HepG2 (cell line): Measurements from ENCODE around the gene GRIP2. TPM values are rescaled to one million over a fixed set of nuclear protein-coding genes. Genes with fewer than 3 reads are reported as not detected.

ENCODE experiments used
- ATAC-seq: fragments of 200-7000 bp; cut with Tn5 transposase; 3 replicates; pipeline ENCODE4 v1.9.1; 2020; ENCODE audit warnings: mild to moderate bottlenecking, moderate library complexity
- BruUV-seq: library from RNA; stranded (reverse); fragments of 400-500 nt; replicated peaks from 2 replicates; lab custom pipeline; 2021; lab: Mats Ljungman, UMichigan
- CTCF ChIA-PET: fragments of 300-600 bp; formaldehyde crosslinking; extraction: SDS; loops from one replicate; lab custom pipeline; 2021; ENCODE audit warnings: low total read pairs, inconsistent platforms, low intra/inter-chr PET ratio; lab: Yijun Ruan, JAX
- POLR2A ChIA-PET: fragments of 350-600 bp; sonication (Branson Sonifier 250); formaldehyde crosslinking; loops from one replicate; lab custom pipeline; 2020; ENCODE audit warnings: antibody characterized with exemption, inconsistent platforms; lab: Yijun Ruan, JAX
- DNase-seq: peaks from one replicate; pipeline ENCODE4 v3.0.0-alpha.2; 2015; ENCODE audit warnings: low spot score
- FAIRE-seq: peaks from 3 replicates; lab custom pipeline; 2011; peaks lifted over from hg19 to GRCh38; lab: Jason Lieb, UNC
- H2AFZ ChIP-seq: one replicate; pipeline ENCODE4 v1.6.1; 2011; ENCODE audit warnings: low read length, inconsistent platforms
- H3K27ac ChIP-seq: fragments of 300-600 bp; 3 replicates; pipeline ENCODE4 v1.8.0; 2011; ENCODE audit warnings: mixed run types, mild to moderate bottlenecking, mixed read lengths, low read length, inconsistent platforms; ENCODE audit not compliant: insufficient read depth; ENCODE audit errors: extremely low read length
- H3K27me3 ChIP-seq, 2 experiments: fragments of 200-600 bp in 1 of 2; 2 replicates in 1 of 2; 3 replicates in 1 of 2; pipeline versions ENCODE4 v1.6.0 to v1.8.0; 2011; ENCODE audit warnings: low read length in 2 of 2, mild to moderate bottlenecking in 2 of 2, moderate library complexity in 2 of 2, inconsistent platforms in 1 of 2; ENCODE audit not compliant: insufficient read depth in 2 of 2, control insufficient read depth in 1 of 2
- H3K36me3 ChIP-seq, 2 experiments: fragments of 200-600 bp in 1 of 2; replicated peaks in 1 of 2; 2 replicates in 1 of 2; 3 replicates in 1 of 2; pipeline versions ENCODE4 v1.5.1 to v1.8.0; 2011; ENCODE audit warnings: low read length in 2 of 2, inconsistent platforms in 1 of 2; ENCODE audit not compliant: insufficient read depth in 2 of 2, control insufficient read depth in 1 of 2
- H3K4me1 ChIP-seq: 2 replicates; pipeline ENCODE4 v1.5.1; 2012; ENCODE audit warnings: low read length, inconsistent platforms; ENCODE audit not compliant: insufficient read depth
- H3K4me2 ChIP-seq: 2 replicates; pipeline ENCODE4 v1.6.0; 2011; ENCODE audit warnings: low read depth, low read length, inconsistent platforms
- H3K4me3 ChIP-seq, 3 experiments: fragments of 200-600 bp in 1 of 3; sonication (generic), shearing (Covaris generic) in 1 of 3; replicated peaks in 1 of 3; 2 replicates each; pipeline ENCODE4 v1.5.1; 2011 to 2016; ENCODE audit warnings: low read length in 3 of 3, inconsistent platforms in 2 of 3, low read depth in 2 of 3, mild to moderate bottlenecking in 2 of 3, control low read depth in 1 of 3, mixed read lengths in 1 of 3; ENCODE audit not compliant: insufficient read depth in 1 of 3
- H3K79me2 ChIP-seq: one replicate; pipeline ENCODE4 v1.6.1; 2011; ENCODE audit warnings: low read length, inconsistent platforms; ENCODE audit not compliant: insufficient read depth
- H3K9ac ChIP-seq: 2 replicates; pipeline ENCODE4 v1.6.0; 2011; ENCODE audit warnings: mild to moderate bottlenecking, low read depth, low read length, inconsistent platforms; ENCODE audit not compliant: insufficient read depth
- H3K9me3 ChIP-seq: 2 replicates; pipeline ENCODE4 v1.5.1; 2012; ENCODE audit warnings: mild to moderate bottlenecking, low read length
- H4K20me1 ChIP-seq: 2 replicates; pipeline ENCODE4 v1.6.0; 2011; ENCODE audit warnings: inconsistent platforms, mild to moderate bottlenecking, low read length, moderate library complexity; ENCODE audit not compliant: insufficient read depth
- HNF4G ChIP-seq, 2 experiments: sonication (generic) in 1 of 2; formaldehyde crosslinking in 1 of 2; IDR thresholded peaks; 2 replicates each; pipeline versions ENCODE4 v1.4.0 to v1.6.1; 2011 to 2020; ENCODE audit warnings: borderline replicate concordance in 2 of 2, low read depth in 2 of 2, mild to moderate bottlenecking in 2 of 2, low read length in 1 of 2, missing genetic modification reagents in 1 of 2, moderate library complexity in 1 of 2
- NFE2L1 ChIP-seq: sonication (generic); formaldehyde crosslinking; IDR thresholded peaks from 2 replicates; pipeline ENCODE4 v1.4.0; 2020; ENCODE audit warnings: missing genetic modification reagents, mild to moderate bottlenecking, borderline replicate concordance
- NONO ChIP-seq, 2 experiments: fragments of 450-650 bp in 1 of 2; sonication (generic) in 1 of 2; formaldehyde crosslinking in 1 of 2; IDR thresholded peaks in 1 of 2; conservative IDR thresholded peaks in 1 of 2; 2 replicates each; pipeline versions ENCODE4 v1.6.1 to v1.8.0; 2017 to 2022; ENCODE audit warnings: mild to moderate bottlenecking in 1 of 2, missing genetic modification reagents in 1 of 2, moderate library complexity in 1 of 2
- POLR2AphosphoS5 ChIP-seq: IDR thresholded peaks from 2 replicates; pipeline ENCODE4 v1.6.1; 2012; ENCODE audit warnings: low read depth, low read length
- TARDBP ChIP-seq: sonication (generic); formaldehyde crosslinking; IDR thresholded peaks from 2 replicates; pipeline ENCODE4 v1.8.0; 2022; ENCODE audit warnings: mild to moderate bottlenecking, missing genetic modification reagents
- WGBS: methylation state at CpG from one replicate; pipeline ENCODE4 v1.1.6; 2017; ENCODE audit warnings: low lambda C conversion rate; 5-methylcytosine and 5-hydroxymethylcytosine counted together
- in situ Hi-C: cut with HindIII; loops from 2 replicates; pipeline ENCODE4 v1.10.0; 2017; ENCODE audit warnings: low pct_unique_long_range_greater_than_20kb; ENCODE audit not compliant: extremely low pct_ligation_motif_present
- intact Hi-C: fragments of 100-400 bp; cut with micrococcal nuclease; formaldehyde crosslinking; loops from one replicate; pipeline ENCODE4 v1.10.0; 2022; ENCODE audit not compliant: unreplicated experiment
- polyA plus RNA-seq, 8 experiments: library from polyadenylated mRNA; depleted of rRNA in 3 of 8; stranded (reverse) in 7 of 8; unstranded in 1 of 8; fragments of >200 nt; fragmentation: Illumina TruSeq in 4 of 8; extraction: Trizol in 4 of 8; gene quantifications; 2 replicates each; pipeline versions ENCODE4 v1.2.1 to v1.2.3, GENCODE V29; 2011 to 2016; ENCODE audit warnings: low read depth in 4 of 8, missing spikeins in 1 of 8, mixed read lengths in 1 of 8; ENCODE audit not compliant: insufficient read depth in 1 of 8
- total RNA-seq, 5 experiments: library from RNA; depleted of rRNA; stranded (reverse); fragments of >200 nt; fragmentation: Illumina TruSeq; extraction: Trizol; gene quantifications; 2 replicates each; pipeline ENCODE4 v1.2.3, GENCODE V29; 2016; ENCODE audit warnings: low read depth in 1 of 5
- TF ChIP-seq, protein P1 (sequence below): sonication (generic); formaldehyde crosslinking; IDR thresholded peaks from 2 replicates; pipeline ENCODE4 v1.9.0; 2021; ENCODE audit warnings: missing genetic modification reagents, borderline replicate concordance
- TF ChIP-seq, protein P2 (sequence below): IDR thresholded peaks from 2 replicates; pipeline ENCODE4 v1.6.1; 2016; ENCODE audit warnings: missing biosample characterization, missing genetic modification reagents, low read depth
- TF ChIP-seq, protein P3 (sequence below): sonication (generic); formaldehyde crosslinking; IDR thresholded peaks from 2 replicates; pipeline ENCODE4; 2020; ENCODE audit warnings: missing genetic modification reagents, mild to moderate bottlenecking, borderline replicate concordance
- TF ChIP-seq, protein P4 (sequence below): sonication (generic); formaldehyde crosslinking; IDR thresholded peaks from 2 replicates; pipeline ENCODE4 v1.5.0; 2020; ENCODE audit warnings: missing genetic modification reagents

Gene GRIP2
- total and polyA plus RNA-seq, 2 of the 13 experiments (the other 11 are each of a cell fraction or from before 2014, with no cell fraction given) = 0.11 to 0.24 TPM

DNA sequence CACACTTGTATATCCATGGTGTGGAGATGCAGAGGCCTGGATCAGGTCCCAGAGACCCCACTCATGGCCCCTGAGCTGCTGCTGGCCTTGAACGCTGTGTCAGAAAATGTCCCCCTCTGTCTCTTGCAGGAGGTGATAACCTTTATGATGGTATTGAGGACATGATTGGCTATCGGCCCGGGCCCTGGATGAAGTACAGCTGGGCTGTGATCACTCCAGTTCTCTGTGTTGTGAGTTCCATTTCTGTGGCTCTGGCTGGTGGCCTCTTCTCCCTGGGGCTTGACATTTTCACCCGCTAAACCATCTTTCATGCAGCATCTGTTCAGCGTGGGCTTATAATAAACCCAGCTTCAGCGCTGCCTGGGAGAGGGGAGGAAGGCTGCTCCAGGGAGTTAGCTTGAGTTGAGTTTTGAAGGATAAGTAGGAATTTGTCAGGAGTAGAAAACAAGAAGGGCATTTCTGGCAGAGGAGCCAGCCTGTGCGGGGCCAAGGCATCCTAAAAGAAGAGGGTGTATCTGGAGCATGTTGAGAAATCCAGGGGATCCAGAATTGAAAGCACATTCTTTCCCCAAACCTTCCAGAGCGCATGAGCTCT is 61.1 kb downstream of the GRIP2 start:
- Histone ChIP-seq H3K36me3 (peaks cover 19 to 67% of the 10 kb centered on the region in 2 experiments; a peak in 4 of 5 replicates), H3K4me1 (no peaks in the 10 kb centered on the region), H3K27ac (no peak overlapping the region), H3K27me3 (no peaks in the 10 kb centered on the region), H3K4me3 (no peak overlapping the region), H2AFZ (no peak overlapping the region), H3K9me3 (no peaks in the 10 kb centered on the region), H3K4me2 (no peak overlapping the region), H4K20me1 (no peaks in the 10 kb centered on the region), H3K9ac (no peak overlapping the region), H3K79me2 (no peaks in the 10 kb centered on the region)
- intact Hi-C loops = no loop called here
- DNase-seq (no peak), FAIRE-seq (no peak), ATAC-seq (no peak)
- ChIA-PET POLR2A (no interaction called here), CTCF (no interaction called here)
- 97% methylated on average over 7 of the region's 8 CpGs for WGBS
- in situ Hi-C loops = no loop called here
- no peak for TF ChIP-seq NFE2L1
- no TSS peak for BruUV-seq

DNA sequence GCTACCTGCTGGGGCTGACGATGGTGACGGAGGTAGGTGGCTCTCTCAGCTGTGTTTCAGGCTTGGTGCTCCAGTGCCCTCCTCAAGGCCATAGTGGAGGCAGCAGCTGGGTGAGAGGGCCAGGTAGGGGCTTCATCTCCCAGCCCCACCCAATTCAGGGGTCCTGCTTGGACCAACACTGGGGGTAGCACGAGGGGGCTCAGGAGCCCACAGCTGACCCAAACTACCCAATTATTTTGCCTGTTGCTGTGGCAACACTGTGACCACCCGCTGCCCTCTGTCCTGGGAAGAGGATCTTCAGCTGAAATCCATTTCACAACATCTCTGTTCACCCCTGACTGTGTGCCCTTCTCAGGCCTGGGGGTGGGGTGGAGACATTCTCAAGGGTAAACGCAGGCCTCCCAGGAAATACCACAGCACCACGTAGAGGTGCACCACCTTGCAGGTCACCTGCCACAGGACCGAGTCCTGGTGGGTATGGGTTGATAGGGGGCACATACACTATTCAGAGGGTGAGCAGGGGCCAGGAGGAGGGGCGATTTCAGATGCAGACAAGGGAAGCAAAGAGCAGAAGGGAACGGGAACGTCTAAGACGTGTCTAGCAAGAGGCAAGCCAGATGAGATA is 62.7 kb downstream of the GRIP2 start:
- intact Hi-C loops (no loop called here), in situ Hi-C loops (no loop called here)
- 94% methylated on average over 8 of the region's 11 CpGs for WGBS
- ChIA-PET CTCF (no interaction called here), POLR2A (no interaction called here)
- Histone ChIP-seq H3K4me2 (no peak overlapping the region), H3K9me3 (no peaks in the 10 kb centered on the region), H3K27ac (no peak overlapping the region), H2AFZ (no peak overlapping the region), H3K4me3 (no peak overlapping the region), H3K79me2 (no peaks in the 10 kb centered on the region), H4K20me1 (no peaks in the 10 kb centered on the region), H3K4me1 (no peaks in the 10 kb centered on the region), H3K9ac (no peak overlapping the region), H3K27me3 (no peaks in the 10 kb centered on the region), H3K36me3 (peaks cover 23 to 64% of the 10 kb centered on the region in 2 experiments; a peak in 4 of 5 replicates)
- no peak for DNase-seq
- FAIRE-seq = no peak
- BruUV-seq = no TSS peak
- no peak for ATAC-seq
- TF ChIP-seq HNF4G (IDR thresholded peaks at IDR 0.05; ENCODE audit: borderline replicate concordance, low read depth, low read length) (no peak), HNF4G (CRISPR knock-in tag; IDR thresholded peaks at IDR 0.05; ENCODE audit: borderline replicate concordance, low read depth) (no peak), TARDBP (no peak), POLR2AphosphoS5 (no peak), NONO (IDR thresholded peaks at IDR 0.05) (no peak), NONO (CRISPR knock-in tag; conservative IDR thresholded peaks at IDR 0.05) (no peak)
- TF ChIP-seq, protein P1, sequence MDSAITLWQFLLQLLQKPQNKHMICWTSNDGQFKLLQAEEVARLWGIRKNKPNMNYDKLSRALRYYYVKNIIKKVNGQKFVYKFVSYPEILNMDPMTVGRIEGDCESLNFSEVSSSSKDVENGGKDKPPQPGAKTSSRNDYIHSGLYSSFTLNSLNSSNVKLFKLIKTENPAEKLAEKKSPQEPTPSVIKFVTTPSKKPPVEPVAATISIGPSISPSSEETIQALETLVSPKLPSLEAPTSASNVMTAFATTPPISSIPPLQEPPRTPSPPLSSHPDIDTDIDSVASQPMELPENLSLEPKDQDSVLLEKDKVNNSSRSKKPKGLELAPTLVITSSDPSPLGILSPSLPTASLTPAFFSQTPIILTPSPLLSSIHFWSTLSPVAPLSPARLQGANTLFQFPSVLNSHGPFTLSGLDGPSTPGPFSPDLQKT = no peak
- TF ChIP-seq, protein P2, sequence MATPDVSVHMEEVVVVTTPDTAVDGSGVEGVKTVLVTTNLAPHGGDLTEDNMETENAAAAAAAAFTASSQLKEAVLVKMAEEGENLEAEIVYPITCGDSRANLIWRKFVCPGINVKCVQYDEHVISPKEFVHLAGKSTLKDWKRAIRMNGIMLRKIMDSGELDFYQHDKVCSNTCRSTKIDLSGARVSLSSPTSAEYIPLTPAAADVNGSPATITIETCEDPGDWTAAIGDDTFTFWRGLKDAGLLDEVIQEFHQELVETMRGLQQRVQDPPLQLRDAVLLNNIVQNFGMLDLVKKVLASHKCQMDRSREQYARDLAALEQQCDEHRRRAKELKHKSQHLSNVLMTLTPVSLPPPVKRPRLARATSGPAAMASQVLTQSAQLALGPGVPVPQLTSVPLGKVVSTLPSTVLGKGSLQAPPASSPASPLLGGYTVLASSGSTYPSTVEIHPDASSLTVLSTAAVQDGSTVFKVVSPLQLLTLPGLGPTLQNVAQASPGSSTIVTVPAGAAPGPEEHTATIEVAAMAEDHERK (CRISPR knock-in tag) = no peak
- TF ChIP-seq, protein P3, sequence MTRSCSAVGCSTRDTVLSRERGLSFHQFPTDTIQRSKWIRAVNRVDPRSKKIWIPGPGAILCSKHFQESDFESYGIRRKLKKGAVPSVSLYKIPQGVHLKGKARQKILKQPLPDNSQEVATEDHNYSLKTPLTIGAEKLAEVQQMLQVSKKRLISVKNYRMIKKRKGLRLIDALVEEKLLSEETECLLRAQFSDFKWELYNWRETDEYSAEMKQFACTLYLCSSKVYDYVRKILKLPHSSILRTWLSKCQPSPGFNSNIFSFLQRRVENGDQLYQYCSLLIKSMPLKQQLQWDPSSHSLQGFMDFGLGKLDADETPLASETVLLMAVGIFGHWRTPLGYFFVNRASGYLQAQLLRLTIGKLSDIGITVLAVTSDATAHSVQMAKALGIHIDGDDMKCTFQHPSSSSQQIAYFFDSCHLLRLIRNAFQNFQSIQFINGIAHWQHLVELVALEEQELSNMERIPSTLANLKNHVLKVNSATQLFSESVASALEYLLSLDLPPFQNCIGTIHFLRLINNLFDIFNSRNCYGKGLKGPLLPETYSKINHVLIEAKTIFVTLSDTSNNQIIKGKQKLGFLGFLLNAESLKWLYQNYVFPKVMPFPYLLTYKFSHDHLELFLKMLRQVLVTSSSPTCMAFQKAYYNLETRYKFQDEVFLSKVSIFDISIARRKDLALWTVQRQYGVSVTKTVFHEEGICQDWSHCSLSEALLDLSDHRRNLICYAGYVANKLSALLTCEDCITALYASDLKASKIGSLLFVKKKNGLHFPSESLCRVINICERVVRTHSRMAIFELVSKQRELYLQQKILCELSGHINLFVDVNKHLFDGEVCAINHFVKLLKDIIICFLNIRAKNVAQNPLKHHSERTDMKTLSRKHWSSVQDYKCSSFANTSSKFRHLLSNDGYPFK (CRISPR knock-in tag) = no peak
- TF ChIP-seq, protein P4, sequence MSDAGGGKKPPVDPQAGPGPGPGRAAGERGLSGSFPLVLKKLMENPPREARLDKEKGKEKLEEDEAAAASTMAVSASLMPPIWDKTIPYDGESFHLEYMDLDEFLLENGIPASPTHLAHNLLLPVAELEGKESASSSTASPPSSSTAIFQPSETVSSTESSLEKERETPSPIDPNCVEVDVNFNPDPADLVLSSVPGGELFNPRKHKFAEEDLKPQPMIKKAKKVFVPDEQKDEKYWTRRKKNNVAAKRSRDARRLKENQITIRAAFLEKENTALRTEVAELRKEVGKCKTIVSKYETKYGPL (CRISPR knock-in tag) = no peak
